Heart left ventricle (tissue), 16 donors: ENCODE measurements around the gene TRIML2. TPM values are rescaled to one million over a fixed set of nuclear protein-coding genes. Genes with fewer than 3 reads are reported as not detected.

ENCODE experiments used
- ATAC-seq, 4 donors: fragments of 200-7000 bp; cut with Tn5 transposase; one replicate each; pipeline ENCODE4 v1.9.1; 2020 to 2022; ENCODE audit warnings: moderate library complexity in 4 of 4, mild to moderate bottlenecking in 3 of 4, moderate number of reproducible peaks in 1 of 4
- DNase-seq, 5 donors: peaks; one replicate each; pipeline ENCODE4 v3.0.0-alpha.2; 2020
- H3K27ac ChIP-seq, 12 donors: fragments of 200-600 bp; sonication (generic) in 4 of 12; one replicate each; pipeline versions ENCODE4 v1.5.0 to v1.8.0; 2016 to 2022; ENCODE audit warnings: mild to moderate bottlenecking in 2 of 12
- H3K27me3 ChIP-seq, 9 donors: fragments of 200-600 bp; sonication (generic) in 2 of 9; one replicate each; pipeline versions ENCODE4 v1.5.1 to v1.8.0; 2016 to 2022; ENCODE audit warnings: mild to moderate bottlenecking in 3 of 9
- H3K36me3 ChIP-seq, 9 donors: fragments of 200-600 bp; sonication (generic) in 2 of 9; one replicate each; pipeline versions ENCODE4 v1.5.0 to v1.8.0; 2018 to 2022; ENCODE audit warnings: mild to moderate bottlenecking in 2 of 9
- H3K4me1 ChIP-seq, 12 donors: fragments of 200-600 bp; sonication (generic) in 4 of 12; one replicate each; pipeline versions ENCODE4 v1.5.0 to v1.8.0; 2016 to 2022; ENCODE audit warnings: mild to moderate bottlenecking in 3 of 12
- H3K4me3 ChIP-seq, 12 donors: fragments of 200-600 bp; sonication (generic) in 4 of 12; one replicate each; pipeline versions ENCODE4 v1.5.0 to v1.8.0; 2017 to 2022; ENCODE audit warnings: mild to moderate bottlenecking in 9 of 12, moderate library complexity in 4 of 12
- H3K9me3 ChIP-seq, 12 donors: fragments of 200-600 bp; sonication (generic) in 4 of 12; one replicate each; pipeline versions ENCODE4 v1.5.0 to v1.8.0; 2016 to 2022; ENCODE audit warnings: mild to moderate bottlenecking in 1 of 12
- CTCF ChIP-seq, 12 donors: fragments of 200-600 bp; sonication (generic) in 4 of 12; IDR thresholded peaks; one replicate each; pipeline versions ENCODE4 v1.5.0 to v1.8.0; 2018 to 2022; ENCODE audit warnings: antibody characterized with exemption in 12 of 12, mild to moderate bottlenecking in 5 of 12
- POLR2A ChIP-seq, 2 donors: fragments of 450-650 bp; IDR thresholded peaks; one replicate each; pipeline ENCODE4 v1.6.1; 2017; ENCODE audit warnings: antibody characterized with exemption in 2 of 2, mild to moderate bottlenecking in 2 of 2, moderate library complexity in 2 of 2
- WGBS, 4 donors: extraction: QIAGEN DNeasy Blood & Tissue Kit in 2 of 4; methylation state at CpG; one replicate each; pipeline versions ENCODE4 v1.1.5 to v1.1.7; 2013 to 2018; 5-methylcytosine and 5-hydroxymethylcytosine counted together
- intact Hi-C, 10 donors: fragments of 100-400 bp; cut with DNase I; formaldehyde crosslinking; loops; one replicate each; pipeline versions ENCODE4 v1.11.1 to v1.14.2; 2022
- polyA plus RNA-seq, 2 donors: library from polyadenylated mRNA; stranded (reverse); fragments of 200-250 nt; gene quantifications; one replicate each; pipeline ENCODE4 v1.2.3, GENCODE V29; 2013
- total RNA-seq, 9 donors: library from RNA; depleted of rRNA in 2 of 9; stranded (reverse); fragments of >200 nt in 2 of 9; fragmentation: NEBNext Ultra II Directional in 3 of 9; extraction: Animal tissue kit (Norgen Biotek cat#: 25700) in 3 of 9; gene quantifications; one replicate each; pipeline versions ENCODE4 v1.1.0 to v1.2.4, GENCODE V29; 2016 to 2023
- donor health status: ischemic (EF 13 %, LVEDD 7.1; RV severe dilation, severe dysfunction).
- donor health status: healthy with polysubstance abuse.
- donor health status: DM: no; HTN: yes; CAD: no.
- donor health status: DM: no; HTN: no; CAD: no.
- donor health status: ischemic (EF 25% LVEDD 6.9; RV normal size, moderate dysfunction).
- donor health status: ischemic (EF 25% LVEDD 5.7; RV mildly dilated, moderate dysfunction).
- donor health status: healthy.
- donor health status: DM: yes; HTN: yes; CAD: no.
- donor health status: ischemic (EF 35%, LVEDD 5.7; RV mildly dilated, moderate dysfunction).
- donor health status: nonischemic (EF 11% LVEDD 7.7; RV severe dilation, severe dysfunction).
- donor health status: DM: yes; HTN: yes; CAD: no.
- donor health status: PGD.
- donor health status: ischemic (EF 29% LVEDD 5.4; RV normal size, mild dysfunction).
- donor health status: nonischemic (EF 23%, LVEDD 6.1; RV moderate dilation, normal function).

The TRIML2 gene
- total and polyA plus RNA-seq, 11 donors = not detected

DNA sequence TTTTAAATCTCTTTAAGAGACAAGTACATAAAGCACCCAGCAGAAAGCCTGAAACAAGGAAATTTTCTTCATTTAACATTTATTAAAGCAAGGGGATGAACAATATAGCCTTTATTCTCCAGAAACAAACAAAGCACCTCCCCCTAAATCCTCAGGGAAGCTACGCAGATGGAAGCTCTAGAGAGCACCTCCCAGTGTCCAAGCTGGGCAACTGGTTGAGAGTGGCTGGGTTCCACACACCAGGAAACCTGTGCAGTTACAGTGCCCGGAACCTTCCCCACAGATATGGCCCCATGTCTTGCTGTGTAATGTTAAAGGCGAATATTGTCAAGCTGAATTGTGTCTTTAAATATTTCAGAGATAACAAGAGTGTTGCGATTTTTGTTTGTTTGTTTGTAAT is 21.0 kb upstream of the TRIML2 start:
- H3K27me3 ChIP-seq = no peaks in the 10 kb centered on the region
- ATAC-seq (no peak), DNase-seq (no peak)
- H3K27ac ChIP-seq = no peak overlapping the region
- TF ChIP-seq POLR2A (IDR thresholded peaks at IDR 0.05) = no peak
- TF ChIP-seq CTCF (IDR thresholded peaks at IDR 0.05) = no peak
- H3K4me1 ChIP-seq = no peaks in the 10 kb centered on the region
- H3K4me3 ChIP-seq = no peak overlapping the region
- no peaks in the 10 kb centered on the region for H3K9me3 ChIP-seq
- no peaks in the 10 kb centered on the region for H3K36me3 ChIP-seq
- 78 to 90% (median 84%) methylated on average over 4 of the region's 4 CpGs for WGBS, 4 donors
- intact Hi-C loops = no loop called here

GRCh38 chr4:188127214-188127874 is 17.9 kb upstream of the TRIML2 start:
- no peak for TF ChIP-seq POLR2A (IDR thresholded peaks at IDR 0.05)
- TF ChIP-seq CTCF (IDR thresholded peaks at IDR 0.05) = no peak

GRCh38 chr4:188121530-188121929 is 12.1 kb upstream of the TRIML2 start:
- Histone ChIP-seq H3K27ac (no peak overlapping the region), H3K27me3 (no peaks in the 10 kb centered on the region), H3K9me3 (no peaks in the 10 kb centered on the region), H3K4me3 (no peak overlapping the region), H3K4me1 (no peaks in the 10 kb centered on the region), H3K36me3 (no peaks in the 10 kb centered on the region)
- intact Hi-C loops = no loop called here
- no peak for ATAC-seq
- no peak for DNase-seq
- TF ChIP-seq POLR2A (IDR thresholded peaks at IDR 0.05) (no peak), CTCF (IDR thresholded peaks at IDR 0.05) (no peak)
- WGBS, 4 donors = 51 to 60% (median 55%) methylated on average over 13 of the region's 13 CpGs

More at GRCh38 chr4:188127214-188127874, 17.9 kb upstream of the TRIML2 start:
- H3K27me3 ChIP-seq = no peaks in the 10 kb centered on the region
- no peaks in the 10 kb centered on the region for H3K36me3 ChIP-seq
- no peaks in the 10 kb centered on the region for H3K4me1 ChIP-seq
- no peak overlapping the region for H3K27ac ChIP-seq
- DNase-seq (no peak), ATAC-seq (no peak)
- no peaks in the 10 kb centered on the region for H3K9me3 ChIP-seq
- intact Hi-C loops = no loop called here
- WGBS, 4 donors = 65 to 78% (median 71%) methylated on average over 5 of the region's 5 CpGs
- H3K4me3 ChIP-seq = no peak overlapping the region

GRCh38 chr4:188117631-188118324 is 8.4 kb upstream of the TRIML2 start:
- no peaks in the 10 kb centered on the region for H3K4me1 ChIP-seq
- DNase-seq = no peak
- intact Hi-C loops = no loop called here
- ATAC-seq = no peak
- H3K27me3 ChIP-seq = no peaks in the 10 kb centered on the region
- no peaks in the 10 kb centered on the region for H3K9me3 ChIP-seq
- TF ChIP-seq POLR2A (IDR thresholded peaks at IDR 0.05) = no peak
- no peak for TF ChIP-seq CTCF (IDR thresholded peaks at IDR 0.05)
- no peaks in the 10 kb centered on the region for H3K36me3 ChIP-seq
- H3K4me3 ChIP-seq = no peak overlapping the region
- no peak overlapping the region for H3K27ac ChIP-seq
- 73 to 85% (median 80%) methylated on average over 13 to 16 of the region's 16 CpGs for WGBS, 4 donors
